ENCODE measurements around the gene KIF6. TPM values are rescaled to one million over a fixed set of nuclear protein-coding genes. Genes with fewer than 3 reads are reported as not detected.

The KIF6 gene
- total RNA-seq, 1 donor from 2014 or later, result 2.0 TPM

GRCh38 chr6:39441986-39442385 lies 283.2 kb downstream of the KIF6 start:
- Histone ChIP-seq H3K4me1 (ENCODE audit: insufficient read depth, low read length) (no peaks in the 10 kb centered on the region), H2AFZ (ENCODE audit: low read depth, low read length) (no peak overlapping the region), H4K20me1 (ENCODE audit: insufficient read depth, low read length) (no peaks in the 10 kb centered on the region), H3K9ac (ENCODE audit: low read length) (no peak overlapping the region), H3K4me2 (ENCODE audit: low read length) (no peak overlapping the region), H3K9me3 (ENCODE audit: insufficient read depth, low read depth, low read length) (no peaks in the 10 kb centered on the region), H3K79me2 (ENCODE audit: insufficient read depth, low read length) (no peaks in the 10 kb centered on the region), H3K36me3 (ENCODE audit: insufficient read depth, low read length) (no peaks in the 10 kb centered on the region), H3K4me3 (ENCODE audit: insufficient read depth, low read depth, low read length) (no peak overlapping the region), H3K27me3 (ENCODE audit: insufficient read depth, low read length) (no peaks in the 10 kb centered on the region), H3K27ac (ENCODE audit: low read depth, low read length) (no peak overlapping the region)
- DNase-seq (ENCODE audit: low read depth) (no peak), FAIRE-seq (no peak)
- H3K4me3 Mint-ChIP-seq (ENCODE audit: unreplicated experiment), result no peak overlapping the region
- H3K27me3 Mint-ChIP-seq (ENCODE audit: low read depth, unreplicated experiment), result peaks cover 7% of the 10 kb centered on the region
- H3K9me3 Mint-ChIP-seq (ENCODE audit: unreplicated experiment), result no peaks in the 10 kb centered on the region
- H3K36me3 Mint-ChIP-seq (ENCODE audit: low read depth, unreplicated experiment), result no peaks in the 10 kb centered on the region
- TF ChIP-seq, protein P1, sequence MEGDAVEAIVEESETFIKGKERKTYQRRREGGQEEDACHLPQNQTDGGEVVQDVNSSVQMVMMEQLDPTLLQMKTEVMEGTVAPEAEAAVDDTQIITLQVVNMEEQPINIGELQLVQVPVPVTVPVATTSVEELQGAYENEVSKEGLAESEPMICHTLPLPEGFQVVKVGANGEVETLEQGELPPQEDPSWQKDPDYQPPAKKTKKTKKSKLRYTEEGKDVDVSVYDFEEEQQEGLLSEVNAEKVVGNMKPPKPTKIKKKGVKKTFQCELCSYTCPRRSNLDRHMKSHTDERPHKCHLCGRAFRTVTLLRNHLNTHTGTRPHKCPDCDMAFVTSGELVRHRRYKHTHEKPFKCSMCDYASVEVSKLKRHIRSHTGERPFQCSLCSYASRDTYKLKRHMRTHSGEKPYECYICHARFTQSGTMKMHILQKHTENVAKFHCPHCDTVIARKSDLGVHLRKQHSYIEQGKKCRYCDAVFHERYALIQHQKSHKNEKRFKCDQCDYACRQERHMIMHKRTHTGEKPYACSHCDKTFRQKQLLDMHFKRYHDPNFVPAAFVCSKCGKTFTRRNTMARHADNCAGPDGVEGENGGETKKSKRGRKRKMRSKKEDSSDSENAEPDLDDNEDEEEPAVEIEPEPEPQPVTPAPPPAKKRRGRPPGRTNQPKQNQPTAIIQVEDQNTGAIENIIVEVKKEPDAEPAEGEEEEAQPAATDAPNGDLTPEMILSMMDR (IDR thresholded peaks at IDR 0.05; ENCODE audit: insufficient read depth, low read depth, low read length), result no peak
- no peak for TF ChIP-seq EZH2 (IDR thresholded peaks at IDR 0.05; ENCODE audit: insufficient read depth, low read length)
- H3K4me1 Mint-ChIP-seq (ENCODE audit: low read depth, unreplicated experiment), result peaks cover 9% of the 10 kb centered on the region
- H3K27ac Mint-ChIP-seq (ENCODE audit: unreplicated experiment), result no peak overlapping the region

GRCh38 chr6:39441301-39441700 lies 283.9 kb downstream of the KIF6 start:
- H3K36me3 Mint-ChIP-seq (ENCODE audit: low read depth, unreplicated experiment), result no peaks in the 10 kb centered on the region
- H3K4me1 Mint-ChIP-seq (ENCODE audit: low read depth, unreplicated experiment), result peaks cover 6% of the 10 kb centered on the region
- DNase-seq (ENCODE audit: low read depth) (no peak), FAIRE-seq (no peak)
- H3K9ac ChIP-seq (ENCODE audit: low read length), result no peak overlapping the region
- no peak overlapping the region for H3K4me3 ChIP-seq (ENCODE audit: insufficient read depth, low read depth, low read length)
- peaks cover 6% of the 10 kb centered on the region for H3K27me3 Mint-ChIP-seq (ENCODE audit: low read depth, unreplicated experiment)
- no peaks in the 10 kb centered on the region for H4K20me1 ChIP-seq (ENCODE audit: insufficient read depth, low read length)
- H3K27me3 ChIP-seq (ENCODE audit: insufficient read depth, low read length), result no peaks in the 10 kb centered on the region
- H3K9me3 ChIP-seq (ENCODE audit: insufficient read depth, low read depth, low read length), result no peaks in the 10 kb centered on the region
- no peak overlapping the region for H2AFZ ChIP-seq (ENCODE audit: low read depth, low read length)
- TF ChIP-seq, protein P1 (IDR thresholded peaks at IDR 0.05; ENCODE audit: insufficient read depth, low read depth, low read length), result no peak
- no peak for TF ChIP-seq EZH2 (IDR thresholded peaks at IDR 0.05; ENCODE audit: insufficient read depth, low read length)
- no peaks in the 10 kb centered on the region for H3K36me3 ChIP-seq (ENCODE audit: insufficient read depth, low read length)
- no peaks in the 10 kb centered on the region for H3K4me1 ChIP-seq (ENCODE audit: insufficient read depth, low read length)
- no peak overlapping the region for H3K27ac ChIP-seq (ENCODE audit: low read depth, low read length)
- H3K79me2 ChIP-seq (ENCODE audit: insufficient read depth, low read length), result no peaks in the 10 kb centered on the region
- no peak overlapping the region for H3K4me2 ChIP-seq (ENCODE audit: low read length)
- no peak overlapping the region for H3K27ac Mint-ChIP-seq (ENCODE audit: unreplicated experiment)
- no peak overlapping the region for H3K4me3 Mint-ChIP-seq (ENCODE audit: unreplicated experiment)
- peaks cover 2% of the 10 kb centered on the region for H3K9me3 Mint-ChIP-seq (ENCODE audit: unreplicated experiment)

GRCh38 chr6:39440039-39440426 lies 285.2 kb downstream of the KIF6 start:
- H3K9ac ChIP-seq (ENCODE audit: low read length), result no peak overlapping the region
- H3K4me1 Mint-ChIP-seq (ENCODE audit: low read depth, unreplicated experiment), result peaks cover 6% of the 10 kb centered on the region
- H3K9me3 ChIP-seq (ENCODE audit: insufficient read depth, low read depth, low read length), result no peaks in the 10 kb centered on the region
- no peaks in the 10 kb centered on the region for H3K27me3 ChIP-seq (ENCODE audit: insufficient read depth, low read length)
- H3K4me3 ChIP-seq (ENCODE audit: insufficient read depth, low read depth, low read length), result no peak overlapping the region
- no peaks in the 10 kb centered on the region for H4K20me1 ChIP-seq (ENCODE audit: insufficient read depth, low read length)
- FAIRE-seq (no peak), DNase-seq (ENCODE audit: low read depth) (no peak)
- H3K36me3 Mint-ChIP-seq (ENCODE audit: low read depth, unreplicated experiment), result no peaks in the 10 kb centered on the region
- H3K79me2 ChIP-seq (ENCODE audit: insufficient read depth, low read length), result no peaks in the 10 kb centered on the region
- H3K27ac ChIP-seq (ENCODE audit: low read depth, low read length), result no peak overlapping the region
- TF ChIP-seq, protein P1 (IDR thresholded peaks at IDR 0.05; ENCODE audit: insufficient read depth, low read depth, low read length), result no peak
- no peak for TF ChIP-seq EZH2 (IDR thresholded peaks at IDR 0.05; ENCODE audit: insufficient read depth, low read length)
- H3K4me1 ChIP-seq (ENCODE audit: insufficient read depth, low read length), result no peaks in the 10 kb centered on the region
- no peak overlapping the region for H3K4me2 ChIP-seq (ENCODE audit: low read length)
- peaks cover 2% of the 10 kb centered on the region for H3K9me3 Mint-ChIP-seq (ENCODE audit: unreplicated experiment)
- H3K27me3 Mint-ChIP-seq (ENCODE audit: low read depth, unreplicated experiment), result peaks cover 4% of the 10 kb centered on the region
- H2AFZ ChIP-seq (ENCODE audit: low read depth, low read length), result no peak overlapping the region
- no peaks in the 10 kb centered on the region for H3K36me3 ChIP-seq (ENCODE audit: insufficient read depth, low read length)
- no peak overlapping the region for H3K27ac Mint-ChIP-seq (ENCODE audit: unreplicated experiment)
- no peak overlapping the region for H3K4me3 Mint-ChIP-seq (ENCODE audit: unreplicated experiment)
